Measurements from ENCODE around the gene DUSP11.
A peak's percentile ranks its signal among the peaks of the same experiment; 100 is the strongest.
"Not testable (repeated sequence)": the region's sequence is repeated elsewhere in the genome, so short reads cannot be mapped to it uniquely, and the experiment has no call there.

Gene DUSP11

GRCh38 chr2:73717695-73718094 is 62.2 kb downstream of the DUSP11 start:
- DNase-seq (ENCODE audit: low spot score): not testable (repeated sequence)

GRCh38 chr2:73717251-73717606 is 62.7 kb downstream of the DUSP11 start:
- no peak for DNase-seq (ENCODE audit: low spot score)

- peak; percentile 21 for DNase-seq (ENCODE audit: low spot score)
Observed at GRCh38 chr2:73716543-73717250, 63.2 kb downstream of the DUSP11 start.

GRCh38 chr2:73714091-73714490 is 65.8 kb downstream of the DUSP11 start:
- no peak for DNase-seq (ENCODE audit: low spot score)
